K562 (cell line): Measurements from ENCODE around the gene GZMM.

ENCODE experiments used
- LEF1 ChIP-seq: fragments of 450-650 bp; IDR thresholded peaks from 2 replicates; pipeline ENCODE4 v1.6.1; 2016; ENCODE audit warnings: mild to moderate bottlenecking
- MAFF ChIP-seq: IDR thresholded peaks from 2 replicates; pipeline ENCODE4 v1.6.1; 2012; ENCODE audit warnings: low read length, improper control_type of control experiment
- NFYB ChIP-seq: IDR thresholded peaks from 2 replicates; pipeline ENCODE4 v1.6.1; 2011; ENCODE audit warnings: mild to moderate bottlenecking, moderate library complexity; ENCODE audit not compliant: insufficient read length; ENCODE audit errors: extremely low read depth

GRCh38 chr19:593505-593904, 49.7 kb downstream of the GZMM start:
- TF ChIP-seq NFYB (no peak), MAFF (no peak), LEF1 (no peak)
